ENCODE results near the gene PHF21B.

The PHF21B gene

GRCh38 chr22:44995105-44995514 lies 14.7 kb downstream of the PHF21B start:
- Histone ChIP-seq H3K4me3 (ENCODE audit: low read depth in 1 of 5, low read length in 5 of 5) (no peak overlapping the region), H3K27ac (ENCODE audit: low read depth, low read length) (no peak overlapping the region), H3K9ac (ENCODE audit: low read length in 5 of 5) (no peak overlapping the region), H3K9me3 (ENCODE audit: control insufficient read depth in 5 of 5, low read length in 5 of 5) (no peaks in the 10 kb centered on the region), H3K36me3 (ENCODE audit: control insufficient read depth in 5 of 5, insufficient read depth in 5 of 5, low read length in 5 of 5) (no peaks in the 10 kb centered on the region), H3K27me3 (ENCODE audit: control insufficient read depth in 5 of 5, insufficient read depth in 4 of 5, low read length in 5 of 5) (peaks cover 0 to 32% (median 31%) of the 10 kb centered on the region in 5 donors), H3K4me1 (ENCODE audit: control insufficient read depth in 5 of 5, insufficient read depth in 5 of 5, low read length in 5 of 5) (peaks cover 0 to 1% (median 0%) of the 10 kb centered on the region in 5 donors)

DNA sequence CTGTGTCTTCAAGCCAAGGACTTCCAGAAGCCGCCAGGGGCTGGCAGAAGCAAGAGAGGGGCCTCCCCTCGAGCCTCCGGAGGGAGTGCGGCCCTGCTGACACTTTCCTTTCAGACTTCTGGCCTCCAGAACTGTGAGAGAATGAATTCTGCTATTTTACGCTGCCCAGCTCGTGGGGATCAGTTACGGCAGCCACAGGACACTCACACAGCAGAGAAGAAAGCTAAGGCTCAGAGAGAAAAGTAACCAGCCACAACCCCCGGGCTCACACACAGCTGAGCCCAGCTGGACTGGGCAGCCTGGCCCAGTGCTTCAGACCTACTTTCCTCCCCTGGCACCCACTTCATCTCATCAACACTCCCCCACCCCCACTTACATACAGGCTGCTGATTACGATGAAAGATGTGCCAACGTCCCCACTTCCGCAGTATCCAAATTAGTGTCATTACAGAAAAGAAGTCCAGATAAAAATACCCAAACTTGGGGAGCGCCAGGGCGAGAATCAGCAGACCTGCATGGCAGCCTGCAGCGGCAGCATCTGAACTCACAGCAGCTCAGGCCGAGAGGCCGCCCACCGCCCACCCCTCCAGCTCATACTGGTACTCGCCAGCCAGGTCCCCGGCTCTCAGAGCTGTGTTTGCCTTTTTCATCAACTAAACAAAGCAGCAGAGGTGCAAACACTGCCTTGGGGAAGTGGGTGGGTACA lies 15.3 kb downstream of the PHF21B start:
- Histone ChIP-seq H3K36me3 (ENCODE audit: control insufficient read depth in 5 of 5, insufficient read depth in 5 of 5, low read length in 5 of 5) (no peaks in the 10 kb centered on the region), H3K9me3 (ENCODE audit: control insufficient read depth in 5 of 5, low read length in 5 of 5) (no peaks in the 10 kb centered on the region), H3K9ac (ENCODE audit: low read length in 5 of 5) (no peak overlapping the region), H3K27me3 (ENCODE audit: control insufficient read depth in 5 of 5, insufficient read depth in 4 of 5, low read length in 5 of 5) (peaks cover 0 to 31% (median 29%) of the 10 kb centered on the region in 5 donors), H3K4me1 (ENCODE audit: control insufficient read depth in 5 of 5, insufficient read depth in 5 of 5, low read length in 5 of 5) (peaks cover 0 to 1% (median 0%) of the 10 kb centered on the region in 5 donors), H3K4me3 (ENCODE audit: low read depth in 1 of 5, low read length in 5 of 5) (no peak overlapping the region), H3K27ac (ENCODE audit: low read depth, low read length) (no peak overlapping the region)

GRCh38 chr22:44992166-44992565 lies 17.6 kb downstream of the PHF21B start:
- Histone ChIP-seq H3K4me3 (ENCODE audit: low read depth in 1 of 5, low read length in 5 of 5) (no peak overlapping the region), H3K9ac (ENCODE audit: low read length in 5 of 5) (no peak overlapping the region), H3K27me3 (ENCODE audit: control insufficient read depth in 5 of 5, insufficient read depth in 4 of 5, low read length in 5 of 5) (peaks cover 4 to 35% (median 27%) of the 10 kb centered on the region in 5 donors), H3K36me3 (ENCODE audit: control insufficient read depth in 5 of 5, insufficient read depth in 5 of 5, low read length in 5 of 5) (no peaks in the 10 kb centered on the region), H3K4me1 (ENCODE audit: control insufficient read depth in 5 of 5, insufficient read depth in 5 of 5, low read length in 5 of 5) (peaks cover 0 to 1% (median 0%) of the 10 kb centered on the region in 5 donors), H3K9me3 (ENCODE audit: control insufficient read depth in 5 of 5, low read length in 5 of 5) (no peaks in the 10 kb centered on the region), H3K27ac (ENCODE audit: low read depth, low read length) (no peak overlapping the region)

GRCh38 chr22:44991218-44991617 lies 18.6 kb downstream of the PHF21B start:
- Histone ChIP-seq H3K9ac (ENCODE audit: low read length in 5 of 5) (no peak overlapping the region), H3K9me3 (ENCODE audit: control insufficient read depth in 5 of 5, low read length in 5 of 5) (no peaks in the 10 kb centered on the region), H3K27ac (ENCODE audit: low read depth, low read length) (no peak overlapping the region), H3K4me3 (ENCODE audit: low read depth in 1 of 5, low read length in 5 of 5) (no peak overlapping the region), H3K36me3 (ENCODE audit: control insufficient read depth in 5 of 5, insufficient read depth in 5 of 5, low read length in 5 of 5) (no peaks in the 10 kb centered on the region), H3K27me3 (ENCODE audit: control insufficient read depth in 5 of 5, insufficient read depth in 4 of 5, low read length in 5 of 5) (peaks cover 5 to 30% (median 22%) of the 10 kb centered on the region in 5 donors), H3K4me1 (ENCODE audit: control insufficient read depth in 5 of 5, insufficient read depth in 5 of 5, low read length in 5 of 5) (no peaks in the 10 kb centered on the region)

DNA sequence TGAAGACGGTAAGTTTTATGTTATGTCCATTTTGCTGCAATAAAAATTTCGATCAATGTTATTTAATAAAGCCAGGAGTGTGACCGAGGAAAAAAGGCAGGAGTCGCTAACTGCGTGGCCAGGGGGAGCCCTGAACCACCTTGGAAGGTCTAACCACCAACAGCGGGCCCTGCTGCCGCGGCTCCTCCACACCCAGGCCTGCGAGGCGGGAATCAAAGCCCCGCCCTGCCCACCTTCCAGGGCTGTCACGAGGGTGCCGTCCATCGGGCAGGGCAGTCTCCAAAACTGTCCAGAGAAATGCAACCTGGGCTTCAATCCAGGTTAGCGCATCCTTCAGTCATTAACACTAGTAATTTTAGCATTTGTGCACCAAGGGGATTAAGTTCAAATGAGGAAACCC lies 19.0 kb downstream of the PHF21B start:
- H3K9me3 ChIP-seq (ENCODE audit: control insufficient read depth in 5 of 5, low read length in 5 of 5) = no peaks in the 10 kb centered on the region
- H3K9ac ChIP-seq (ENCODE audit: low read length in 5 of 5) = no peak overlapping the region
- H3K36me3 ChIP-seq (ENCODE audit: control insufficient read depth in 5 of 5, insufficient read depth in 5 of 5, low read length in 5 of 5) = no peaks in the 10 kb centered on the region
- no peaks in the 10 kb centered on the region for H3K4me1 ChIP-seq (ENCODE audit: control insufficient read depth in 5 of 5, insufficient read depth in 5 of 5, low read length in 5 of 5)
- H3K27me3 ChIP-seq (ENCODE audit: control insufficient read depth in 5 of 5, insufficient read depth in 4 of 5, low read length in 5 of 5) = peaks cover 5 to 26% (median 18%) of the 10 kb centered on the region in 5 donors
- no peak overlapping the region for H3K27ac ChIP-seq (ENCODE audit: low read depth, low read length)
- H3K4me3 ChIP-seq (ENCODE audit: low read depth in 1 of 5, low read length in 5 of 5) = no peak overlapping the region

GRCh38 chr22:44990328-44990727 lies 19.5 kb downstream of the PHF21B start:
- Histone ChIP-seq H3K27me3 (ENCODE audit: control insufficient read depth in 5 of 5, insufficient read depth in 4 of 5, low read length in 5 of 5) (peaks cover 5 to 25% (median 18%) of the 10 kb centered on the region in 5 donors), H3K4me3 (ENCODE audit: low read depth in 1 of 5, low read length in 5 of 5) (no peak overlapping the region), H3K36me3 (ENCODE audit: control insufficient read depth in 5 of 5, insufficient read depth in 5 of 5, low read length in 5 of 5) (no peaks in the 10 kb centered on the region), H3K4me1 (ENCODE audit: control insufficient read depth in 5 of 5, insufficient read depth in 5 of 5, low read length in 5 of 5) (no peaks in the 10 kb centered on the region), H3K27ac (ENCODE audit: low read depth, low read length) (no peak overlapping the region), H3K9ac (ENCODE audit: low read length in 5 of 5) (no peak overlapping the region), H3K9me3 (ENCODE audit: control insufficient read depth in 5 of 5, low read length in 5 of 5) (no peaks in the 10 kb centered on the region)

GRCh38 chr22:44988671-44989070 lies 21.1 kb downstream of the PHF21B start:
- H3K27ac ChIP-seq (ENCODE audit: low read depth, low read length) = no peak overlapping the region
- H3K27me3 ChIP-seq (ENCODE audit: control insufficient read depth in 5 of 5, insufficient read depth in 4 of 5, low read length in 5 of 5) = peaks cover 5 to 25% (median 16%) of the 10 kb centered on the region in 5 donors
- H3K9ac ChIP-seq (ENCODE audit: low read length in 5 of 5) = no peak overlapping the region

DNA sequence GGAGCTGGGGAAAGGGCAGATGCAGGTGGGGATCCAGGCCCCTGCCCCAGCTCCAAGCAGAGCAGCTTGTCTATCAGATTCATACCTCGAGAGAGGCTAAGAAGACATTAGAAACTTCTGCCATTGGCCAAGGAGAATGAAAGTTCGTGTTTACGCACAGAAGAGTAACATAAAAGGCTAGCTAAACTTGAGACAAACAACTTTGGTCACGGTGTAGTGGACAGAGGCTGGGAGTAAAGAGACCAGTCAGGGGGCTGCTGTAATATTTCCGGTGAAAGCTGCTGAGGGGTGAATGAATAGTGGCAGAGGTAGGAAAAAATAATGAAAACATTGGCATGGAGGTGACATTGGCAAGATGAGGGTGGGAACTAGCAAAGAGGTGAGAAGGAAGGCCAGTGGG lies 22.9 kb downstream of the PHF21B start:
- H3K27ac ChIP-seq (ENCODE audit: low read depth, low read length) = no peak overlapping the region
- no peaks in the 10 kb centered on the region for H3K9me3 ChIP-seq (ENCODE audit: control insufficient read depth in 5 of 5, low read length in 5 of 5)
- no peaks in the 10 kb centered on the region for H3K36me3 ChIP-seq (ENCODE audit: control insufficient read depth in 5 of 5, insufficient read depth in 5 of 5, low read length in 5 of 5)
- H3K4me3 ChIP-seq (ENCODE audit: low read depth in 1 of 5, low read length in 5 of 5) = no peak overlapping the region
- peaks cover 5 to 19% (median 8%) of the 10 kb centered on the region in 5 donors for H3K27me3 ChIP-seq (ENCODE audit: control insufficient read depth in 5 of 5, insufficient read depth in 4 of 5, low read length in 5 of 5)
- no peak overlapping the region for H3K9ac ChIP-seq (ENCODE audit: low read length in 5 of 5)
- H3K4me1 ChIP-seq (ENCODE audit: control insufficient read depth in 5 of 5, insufficient read depth in 5 of 5, low read length in 5 of 5) = no peaks in the 10 kb centered on the region

More at GRCh38 chr22:44988671-44989070, 21.1 kb downstream of the PHF21B start:
- no peaks in the 10 kb centered on the region for H3K9me3 ChIP-seq (ENCODE audit: control insufficient read depth in 5 of 5, low read length in 5 of 5)
- no peak overlapping the region for H3K4me3 ChIP-seq (ENCODE audit: low read depth in 1 of 5, low read length in 5 of 5)
- no peaks in the 10 kb centered on the region for H3K36me3 ChIP-seq (ENCODE audit: control insufficient read depth in 5 of 5, insufficient read depth in 5 of 5, low read length in 5 of 5)
- H3K4me1 ChIP-seq (ENCODE audit: control insufficient read depth in 5 of 5, insufficient read depth in 5 of 5, low read length in 5 of 5) = no peaks in the 10 kb centered on the region

DNA sequence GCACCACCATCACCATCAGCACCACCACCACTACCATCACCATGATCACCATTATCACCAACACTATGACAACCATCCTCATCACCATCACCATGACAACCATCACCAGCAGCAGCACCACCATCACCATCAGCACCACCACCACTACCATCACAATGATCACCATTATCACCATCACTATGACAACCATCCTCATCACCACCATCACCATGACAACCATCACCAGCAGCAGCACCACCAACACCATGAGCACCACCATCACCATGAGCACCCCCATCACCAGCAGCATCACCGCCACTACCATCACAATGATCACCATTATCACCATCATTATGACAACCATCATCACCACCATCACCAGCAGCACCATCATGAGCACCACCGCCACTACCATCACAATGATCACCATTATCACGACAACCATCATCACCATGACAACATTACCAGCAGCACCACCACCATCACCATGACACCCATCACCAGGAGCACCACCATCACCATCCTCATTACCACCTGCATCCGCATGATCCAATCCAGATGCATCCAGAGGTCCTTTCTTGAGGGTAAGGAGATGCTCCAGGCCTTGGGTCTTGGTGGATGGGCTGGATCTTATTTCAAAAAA lies 23.8 kb downstream of the PHF21B start:
- H3K36me3 ChIP-seq (ENCODE audit: control insufficient read depth in 5 of 5, insufficient read depth in 5 of 5, low read length in 5 of 5) = no peaks in the 10 kb centered on the region
- peaks cover 5 to 22% (median 12%) of the 10 kb centered on the region in 5 donors for H3K27me3 ChIP-seq (ENCODE audit: control insufficient read depth in 5 of 5, insufficient read depth in 4 of 5, low read length in 5 of 5)

GRCh38 chr22:44983878-44984482 lies 25.8 kb downstream of the PHF21B start:
- no peak overlapping the region for H3K4me3 ChIP-seq (ENCODE audit: low read depth in 1 of 5, low read length in 5 of 5)
- H3K27me3 ChIP-seq (ENCODE audit: control insufficient read depth in 5 of 5, insufficient read depth in 4 of 5, low read length in 5 of 5) = peaks cover 5 to 37% (median 25%) of the 10 kb centered on the region in 5 donors
- no peaks in the 10 kb centered on the region for H3K36me3 ChIP-seq (ENCODE audit: control insufficient read depth in 5 of 5, insufficient read depth in 5 of 5, low read length in 5 of 5)
- H3K4me1 ChIP-seq (ENCODE audit: control insufficient read depth in 5 of 5, insufficient read depth in 5 of 5, low read length in 5 of 5) = no peaks in the 10 kb centered on the region
- H3K27ac ChIP-seq (ENCODE audit: low read depth, low read length) = no peak overlapping the region
- H3K9ac ChIP-seq (ENCODE audit: low read length in 5 of 5) = no peak overlapping the region
- no peaks in the 10 kb centered on the region for H3K9me3 ChIP-seq (ENCODE audit: control insufficient read depth in 5 of 5, low read length in 5 of 5)

More for the DNA sequence above, 23.8 kb downstream of the PHF21B start:
- no peaks in the 10 kb centered on the region for H3K9me3 ChIP-seq (ENCODE audit: control insufficient read depth in 5 of 5, low read length in 5 of 5)
- H3K27ac ChIP-seq (ENCODE audit: low read depth, low read length) = no peak overlapping the region
- no peak overlapping the region for H3K4me3 ChIP-seq (ENCODE audit: low read depth in 1 of 5, low read length in 5 of 5)
- H3K4me1 ChIP-seq (ENCODE audit: control insufficient read depth in 5 of 5, insufficient read depth in 5 of 5, low read length in 5 of 5) = no peaks in the 10 kb centered on the region
- no peak overlapping the region for H3K9ac ChIP-seq (ENCODE audit: low read length in 5 of 5)

Measured in subcutaneous abdominal adipose tissue (tissue), 5 donors.